AG04450 (cell line): ENCODE results near the gene AADACL3. TPM values are rescaled to one million over a fixed set of nuclear protein-coding genes. Genes with fewer than 3 reads are reported as not detected.

Source experiments
- CTCF ChIA-PET: fragments of 300-600, 350-600 bp; formaldehyde crosslinking; extraction: SDS; loops from one replicate; lab custom pipeline; 2022; ENCODE audit warnings: antibody characterized with exemption, inconsistent platforms; lab: Charles Lee
- POLR2A ChIA-PET: fragments of 350-600 bp; formaldehyde crosslinking; extraction: SDS; loops from one replicate; lab custom pipeline; 2021; ENCODE audit warnings: antibody characterized with exemption, inconsistent platforms; lab: Yijun Ruan, JAX
- DNase-seq: peaks from one replicate; pipeline ENCODE4 v3.0.0-alpha.2; 2011; ENCODE audit warnings: low read depth, low spot score
- H3K27ac ChIP-seq: one replicate; pipeline ENCODE4 v1.5.1; 2012; ENCODE audit warnings: low read depth, low read length, control low read depth
- H3K27me3 ChIP-seq: one replicate; pipeline ENCODE4 v1.6.0; 2012; ENCODE audit warnings: low read length; ENCODE audit not compliant: control insufficient read depth, insufficient read depth
- H3K4me3 ChIP-seq: 2 replicates; pipeline ENCODE4 v1.5.1; 2011; ENCODE audit warnings: mild to moderate bottlenecking, low read depth, low read length, control low read depth
- H3K9me3 ChIP-seq: 2 replicates; pipeline ENCODE4 v1.5.1; 2012; ENCODE audit warnings: low read length; ENCODE audit not compliant: control insufficient read depth, insufficient read depth
- CTCF ChIP-seq: IDR thresholded peaks from 2 replicates; pipeline ENCODE4 v1.5.1; 2011; ENCODE audit warnings: low read depth, low read length, control low read depth, inconsistent platforms
- polyA plus RNA-seq: library from polyadenylated mRNA; depleted of rRNA; stranded (reverse); fragments of >200 nt; gene quantifications from 2 replicates; pipeline ENCODE4 v1.2.3, GENCODE V29; 2011

AADACL3 gene
- polyA plus RNA-seq, 1 experiment, result not detected

- POLR2A ChIA-PET, result no interaction called here
Measured at GRCh38 chr1:12772520-12772919, 56.6 kb downstream of the AADACL3 start.

GRCh38 chr1:12773438-12773837 lies 57.5 kb downstream of the AADACL3 start, which contains the start of gene PRAMEF12:
PRAMEF12 (plus strand) TSS chr1:12773738; CDS start chr1:12774868, 1,130 bp downstream.
- no peak for TF ChIP-seq CTCF
- no peak within 1 kb of the TSS for H3K4me3 ChIP-seq
- peaks cover 41% of the 10 kb centered on the region for H3K9me3 ChIP-seq
- DNase-seq, result no peak
- H3K27me3 ChIP-seq, result no peaks in the 10 kb centered on the region
- no peak within 1 kb of the TSS for H3K27ac ChIP-seq
- POLR2A ChIA-PET, result no interaction called here
- CTCF ChIA-PET, result no interaction called here

More at GRCh38 chr1:12772520-12772919, 56.6 kb downstream of the AADACL3 start:
- no peak overlapping the region for H3K4me3 ChIP-seq
- H3K27ac ChIP-seq, result no peak overlapping the region
- H3K27me3 ChIP-seq, result no peaks in the 10 kb centered on the region
- peaks cover 45% of the 10 kb centered on the region for H3K9me3 ChIP-seq
- no peak for DNase-seq
- TF ChIP-seq CTCF, result no peak
- CTCF ChIA-PET, result no interaction called here

- TF ChIP-seq CTCF, result no peak
- no peak overlapping the region for H3K4me3 ChIP-seq
- no peak for DNase-seq
- ChIA-PET CTCF (no interaction called here), POLR2A (no interaction called here)
- peaks cover 34% of the 10 kb centered on the region for H3K9me3 ChIP-seq
- no peak overlapping the region for H3K27ac ChIP-seq
- no peaks in the 10 kb centered on the region for H3K27me3 ChIP-seq
Measured at GRCh38 chr1:12774801-12775345, 59.0 kb downstream of the AADACL3 start.

GRCh38 chr1:12775443-12775842 lies 59.5 kb downstream of the AADACL3 start:
- no peak overlapping the region for H3K27ac ChIP-seq
- POLR2A ChIA-PET, result no interaction called here
- TF ChIP-seq CTCF, result no peak
- CTCF ChIA-PET, result no interaction called here
- no peak for DNase-seq
- H3K27me3 ChIP-seq, result no peaks in the 10 kb centered on the region
- no peak overlapping the region for H3K4me3 ChIP-seq
- peaks cover 28% of the 10 kb centered on the region for H3K9me3 ChIP-seq

- no peak overlapping the region for H3K4me3 ChIP-seq
- TF ChIP-seq CTCF, result no peak
- no peak overlapping the region for H3K27ac ChIP-seq
- CTCF ChIA-PET, result no interaction called here
- peaks cover 25% of the 10 kb centered on the region for H3K9me3 ChIP-seq
- POLR2A ChIA-PET, result no interaction called here
- DNase-seq, result no peak
- no peaks in the 10 kb centered on the region for H3K27me3 ChIP-seq
Measured at GRCh38 chr1:12776801-12777557, 61.1 kb downstream of the AADACL3 start.
